HEK293 (cell line): ENCODE results near the gene INVS.
A peak's percentile ranks its signal among the peaks of the same experiment; 100 is the strongest.
"Not testable (repeated sequence)": the region's sequence is repeated elsewhere in the genome, so short reads cannot be mapped to it uniquely, and the experiment has no call there.

Source experiments
- CTCF ChIA-PET: fragments of 350-600 bp; formaldehyde crosslinking; extraction: SDS; loops from one replicate; lab custom pipeline; 2021; ENCODE audit warnings: antibody characterized with exemption; lab: Yijun Ruan, JAX
- POLR2A ChIA-PET: fragments of 300-600 bp; formaldehyde crosslinking; extraction: SDS; loops from one replicate; lab custom pipeline; 2020; ENCODE audit warnings: antibody characterized with exemption, inconsistent platforms; lab: Yijun Ruan, JAX
- H3K27ac ChIP-seq: fragments of 200-500 bp; sonication (Bioruptor generic); 2 replicates; pipeline ENCODE4 v1.5.1; 2014; ENCODE audit warnings: low read depth, low read length, control low read depth, inconsistent platforms; ENCODE audit errors: extremely low read depth
- H3K36me3 ChIP-seq, 2 experiments: fragments of 200-500 bp in 1 of 2; sonication (Bioruptor generic) in 1 of 2; 1 replicate in 1 of 2; 2 replicates in 1 of 2; pipeline ENCODE4 v1.5.1; 2014 to 2017; ENCODE audit warnings: inconsistent platforms in 2 of 2, low read length in 2 of 2; ENCODE audit not compliant: control insufficient read depth in 2 of 2, insufficient read depth in 1 of 2
- H3K4me1 ChIP-seq: fragments of 200-500 bp; sonication (Bioruptor generic); 2 replicates; pipeline ENCODE4 v1.5.1; 2014; ENCODE audit warnings: mild to moderate bottlenecking, low read length, inconsistent platforms; ENCODE audit not compliant: control insufficient read depth, insufficient read depth
- H3K4me3 ChIP-seq: 2 replicates; pipeline ENCODE4 v1.5.1; 2011; ENCODE audit warnings: low read depth, mild to moderate bottlenecking, control low read depth, low read length, moderate library complexity
- H3K9me3 ChIP-seq: fragments of 200-500 bp; sonication (Bioruptor generic); 2 replicates; pipeline ENCODE4 v1.5.1; 2014; ENCODE audit warnings: low read depth, low read length, inconsistent platforms; ENCODE audit not compliant: control insufficient read depth, insufficient read depth
- INSM2 ChIP-seq: fragments of 450-650 bp; formaldehyde crosslinking; IDR thresholded peaks from 2 replicates; pipeline ENCODE4 v1.5.1; 2016; ENCODE audit warnings: missing biosample characterization, missing genetic modification characterization
- OVOL3 ChIP-seq: fragments of 450-650 bp; formaldehyde crosslinking; IDR thresholded peaks from 2 replicates; pipeline ENCODE4 v1.5.1; 2016; ENCODE audit warnings: missing biosample characterization, missing genetic modification characterization
- WT1 ChIP-seq: fragments of 450-650 bp; formaldehyde crosslinking; IDR thresholded peaks from 2 replicates; pipeline ENCODE4 v1.5.1; 2016; ENCODE audit warnings: missing biosample characterization, missing genetic modification characterization
- YY1 ChIP-seq: fragments of 450-650 bp; formaldehyde crosslinking; IDR thresholded peaks from 2 replicates; pipeline ENCODE4 v1.5.1; 2018; ENCODE audit warnings: missing biosample characterization, missing genetic modification characterization
- ZBTB20 ChIP-seq: fragments of 450-650 bp; formaldehyde crosslinking; IDR thresholded peaks from 2 replicates; pipeline ENCODE4 v1.5.1; 2016; ENCODE audit warnings: missing biosample characterization, missing genetic modification characterization
- ZBTB6 ChIP-seq: fragments of 450-650 bp; formaldehyde crosslinking; IDR thresholded peaks from 2 replicates; pipeline ENCODE4 v1.5.1; 2017; ENCODE audit warnings: missing biosample characterization, missing genetic modification characterization
- ZBTB7A ChIP-seq: fragments of 450-650 bp; formaldehyde crosslinking; IDR thresholded peaks from 2 replicates; pipeline ENCODE4 v1.5.1; 2016; ENCODE audit warnings: low read depth, missing biosample characterization, missing genetic modification characterization
- ZBTB8A ChIP-seq: fragments of 450-650 bp; formaldehyde crosslinking; IDR thresholded peaks from 2 replicates; pipeline ENCODE4 v1.5.1; 2016; ENCODE audit warnings: missing biosample characterization, missing genetic modification characterization
- ZNF121 ChIP-seq: fragments of 450-650 bp; formaldehyde crosslinking; IDR thresholded peaks from 2 replicates; pipeline ENCODE4 v1.5.1; 2016; ENCODE audit warnings: missing biosample characterization, missing genetic modification characterization
- ZNF132 ChIP-seq: fragments of 450-650 bp; formaldehyde crosslinking; IDR thresholded peaks from 2 replicates; pipeline ENCODE4 v1.5.1; 2017; ENCODE audit warnings: missing biosample characterization, missing genetic modification characterization, borderline replicate concordance
- ZNF138 ChIP-seq: fragments of 450-650 bp; formaldehyde crosslinking; IDR thresholded peaks from 2 replicates; pipeline ENCODE4 v1.5.1; 2016; ENCODE audit warnings: missing biosample characterization, missing genetic modification characterization, borderline replicate concordance
- ZNF16 ChIP-seq: fragments of 450-650 bp; formaldehyde crosslinking; IDR thresholded peaks from 2 replicates; pipeline ENCODE4 v1.5.1; 2016; ENCODE audit warnings: low read depth, missing biosample characterization, missing genetic modification characterization
- ZNF169 ChIP-seq: fragments of 450-650 bp; formaldehyde crosslinking; IDR thresholded peaks from 2 replicates; pipeline ENCODE4 v1.5.1; 2016; ENCODE audit warnings: missing biosample characterization, missing genetic modification characterization
- ZNF2 ChIP-seq: fragments of 450-650 bp; formaldehyde crosslinking; IDR thresholded peaks from 2 replicates; pipeline ENCODE4 v1.5.1; 2016; ENCODE audit warnings: missing biosample characterization, missing genetic modification characterization
- ZNF202 ChIP-seq: fragments of 450-650 bp; formaldehyde crosslinking; IDR thresholded peaks from 2 replicates; pipeline ENCODE4 v1.5.1; 2016; ENCODE audit warnings: missing biosample characterization, missing genetic modification characterization, borderline replicate concordance
- ZNF366 ChIP-seq: fragments of 450-650 bp; formaldehyde crosslinking; conservative IDR thresholded peaks from 2 replicates; pipeline ENCODE4 v1.5.1; 2016; ENCODE audit warnings: missing biosample characterization, missing genetic modification characterization
- ZNF501 ChIP-seq: fragments of 450-650 bp; formaldehyde crosslinking; IDR thresholded peaks from 2 replicates; pipeline ENCODE4 v1.5.1; 2016; ENCODE audit warnings: missing biosample characterization, missing genetic modification characterization
- ZNF621 ChIP-seq: fragments of 450-650 bp; formaldehyde crosslinking; IDR thresholded peaks from 2 replicates; pipeline ENCODE4 v1.5.1; 2017; ENCODE audit warnings: missing biosample characterization, missing genetic modification characterization
- ZNF776 ChIP-seq: fragments of 450-650 bp; formaldehyde crosslinking; IDR thresholded peaks from 2 replicates; pipeline ENCODE4 v1.5.0; 2017; ENCODE audit warnings: missing biosample characterization, missing genetic modification characterization, borderline replicate concordance
- ZNF791 ChIP-seq: fragments of 450-650 bp; formaldehyde crosslinking; IDR thresholded peaks from 2 replicates; pipeline ENCODE4 v1.5.1; 2016; ENCODE audit warnings: missing biosample characterization, missing genetic modification characterization
- TF ChIP-seq, protein P1 (sequence below): fragments of 450-650 bp; formaldehyde crosslinking; IDR thresholded peaks from 2 replicates; pipeline ENCODE4 v1.5.1; 2016; ENCODE audit warnings: missing biosample characterization, missing genetic modification characterization

The INVS gene

DNA sequence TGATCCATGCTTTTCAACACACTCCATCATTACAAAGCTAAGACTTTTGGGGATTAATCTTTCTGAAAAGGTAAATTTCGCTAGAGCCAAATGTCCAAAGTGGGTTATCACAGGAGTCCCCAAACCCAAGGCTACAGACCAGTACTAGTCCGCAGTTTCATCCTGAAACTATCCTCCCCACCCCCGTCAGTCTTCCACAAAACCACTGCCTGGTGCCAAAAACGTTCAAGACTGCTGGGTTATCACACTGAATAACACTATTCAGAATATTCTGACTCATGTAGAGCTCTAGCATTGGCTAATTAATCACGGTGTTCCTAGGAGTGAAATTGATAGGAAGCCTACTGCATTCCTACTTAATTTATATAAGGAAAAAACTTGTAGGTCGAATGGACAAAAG is 24.9 kb upstream of the INVS start:
- Histone ChIP-seq H3K4me1 (no peaks in the 10 kb centered on the region), H3K27ac (no peak overlapping the region), H3K9me3 (no peaks in the 10 kb centered on the region), H3K4me3 (no peak overlapping the region), H3K36me3 (no peaks in the 10 kb centered on the region)
- POLR2A ChIA-PET: no interaction called here
- no peak for TF ChIP-seq ZBTB7A (tag by site-specific recombination)
- no peak for TF ChIP-seq YY1 (tag by site-specific recombination)
- TF ChIP-seq INSM2 (tag by site-specific recombination): no peak
- no peak for TF ChIP-seq ZNF138 (tag by site-specific recombination)
- TF ChIP-seq ZBTB8A (tag by site-specific recombination): no peak
- no peak for TF ChIP-seq ZNF121 (tag by site-specific recombination)
- no peak for TF ChIP-seq ZNF621 (tag by site-specific recombination)
- TF ChIP-seq ZNF169 (tag by site-specific recombination): no peak
- no peak for TF ChIP-seq ZNF2
- no peak for TF ChIP-seq ZBTB20
- TF ChIP-seq, protein P1, sequence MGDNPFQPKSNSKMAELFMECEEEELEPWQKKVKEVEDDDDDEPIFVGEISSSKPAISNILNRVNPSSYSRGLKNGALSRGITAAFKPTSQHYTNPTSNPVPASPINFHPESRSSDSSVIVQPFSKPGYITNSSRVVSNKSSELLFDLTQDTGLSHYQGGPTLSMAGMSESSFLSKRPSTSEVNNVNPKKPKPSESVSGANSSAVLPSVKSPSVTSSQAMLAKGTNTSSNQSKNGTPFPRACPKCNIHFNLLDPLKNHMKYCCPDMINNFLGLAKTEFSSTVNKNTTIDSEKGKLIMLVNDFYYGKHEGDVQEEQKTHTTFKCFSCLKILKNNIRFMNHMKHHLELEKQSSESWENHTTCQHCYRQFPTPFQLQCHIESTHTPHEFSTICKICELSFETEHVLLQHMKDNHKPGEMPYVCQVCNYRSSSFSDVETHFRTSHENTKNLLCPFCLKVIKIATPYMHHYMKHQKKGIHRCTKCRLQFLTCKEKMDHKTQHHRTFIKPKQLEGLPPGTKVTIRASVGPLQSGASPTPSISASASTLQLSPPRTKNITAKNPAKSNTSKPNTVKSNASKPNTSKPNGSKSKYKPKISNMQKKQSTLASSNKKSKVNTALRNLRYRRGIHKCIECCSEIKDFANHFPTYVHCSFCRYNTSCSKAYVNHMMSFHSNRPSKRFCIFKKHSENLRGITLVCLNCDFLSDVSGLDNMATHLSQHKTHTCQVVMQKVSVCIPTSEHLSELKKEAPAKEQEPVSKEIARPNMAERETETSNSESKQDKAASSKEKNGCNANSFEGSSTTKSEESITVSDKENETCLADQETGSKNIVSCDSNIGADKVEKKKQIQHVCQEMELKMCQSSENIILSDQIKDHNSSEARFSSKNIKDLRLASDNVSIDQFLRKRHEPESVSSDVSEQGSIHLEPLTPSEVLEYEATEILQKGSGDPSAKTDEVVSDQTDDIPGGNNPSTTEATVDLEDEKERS: no peak
- no peak for TF ChIP-seq OVOL3 (tag by site-specific recombination)
- TF ChIP-seq WT1 (tag by site-specific recombination): no peak
- CTCF ChIA-PET: interaction anchor here (0.6 to 2.1 kb wide), 3 partner anchors 9 to 10 kb away, joined by 3 to 5 read pairs (median 4); no protein-coding TSS in a partner anchor

DNA sequence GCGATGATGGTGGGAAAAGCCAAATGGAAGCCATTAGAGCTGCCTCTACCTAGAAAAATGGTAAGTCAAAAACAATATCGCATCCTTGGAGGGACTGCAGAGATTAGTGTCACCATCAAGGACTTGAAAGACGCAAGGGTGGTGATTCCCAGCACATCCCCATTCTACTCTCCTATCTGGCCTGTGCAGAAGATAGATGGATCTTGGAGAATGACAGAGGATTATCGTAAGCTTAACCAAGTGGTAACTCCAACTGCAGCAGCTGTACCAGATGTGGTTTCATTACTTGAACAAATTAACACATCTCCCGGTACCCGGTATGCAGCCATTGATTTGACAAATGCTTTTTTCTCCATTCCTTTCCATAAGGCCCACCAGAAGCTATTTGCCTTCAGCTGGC is 24.1 kb upstream of the INVS start:
- Histone ChIP-seq H3K36me3 (no peaks in the 10 kb centered on the region), H3K9me3 (no peaks in the 10 kb centered on the region), H3K4me1 (no peaks in the 10 kb centered on the region), H3K27ac (no peak overlapping the region), H3K4me3 (no peak overlapping the region)
- no peak for TF ChIP-seq ZNF16 (tag by site-specific recombination)
- TF ChIP-seq ZNF791 (tag by site-specific recombination): no peak
- ChIA-PET POLR2A (no interaction called here), CTCF (interaction anchor here (1.4 to 2.1 kb wide), 2 partner anchors 9 kb away, joined by 3 to 5 read pairs; no protein-coding TSS in a partner anchor)

DNA sequence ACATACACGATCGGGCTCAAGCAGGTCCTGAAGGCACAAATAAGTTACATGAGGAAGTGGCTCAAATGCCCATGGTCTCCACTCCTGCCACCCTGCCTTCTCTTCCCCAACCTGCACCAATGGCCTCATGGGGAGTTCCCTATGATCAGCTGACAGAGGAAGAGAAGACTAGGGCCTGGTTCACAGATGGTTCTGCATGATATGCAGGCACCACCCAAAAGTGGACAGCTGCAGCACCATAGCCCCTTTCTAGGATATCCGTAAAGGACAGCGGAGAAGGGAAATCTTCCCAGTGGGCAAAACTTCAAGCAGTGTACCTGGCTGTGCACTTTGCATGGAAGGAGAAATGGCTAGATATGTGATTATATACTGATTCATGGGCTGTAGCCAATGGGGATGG is 22.8 kb upstream of the INVS start:
- H3K9me3 ChIP-seq, H3K36me3 ChIP-seq, H3K4me3 ChIP-seq, H3K27ac ChIP-seq, POLR2A ChIA-PET, H3K4me1 ChIP-seq: not testable (repeated sequence)
- CTCF ChIA-PET: interaction anchor here (2.1 kb wide), 1 partner anchor 11 kb away, joined by 5 read pairs; no protein-coding TSS in a partner anchor

DNA sequence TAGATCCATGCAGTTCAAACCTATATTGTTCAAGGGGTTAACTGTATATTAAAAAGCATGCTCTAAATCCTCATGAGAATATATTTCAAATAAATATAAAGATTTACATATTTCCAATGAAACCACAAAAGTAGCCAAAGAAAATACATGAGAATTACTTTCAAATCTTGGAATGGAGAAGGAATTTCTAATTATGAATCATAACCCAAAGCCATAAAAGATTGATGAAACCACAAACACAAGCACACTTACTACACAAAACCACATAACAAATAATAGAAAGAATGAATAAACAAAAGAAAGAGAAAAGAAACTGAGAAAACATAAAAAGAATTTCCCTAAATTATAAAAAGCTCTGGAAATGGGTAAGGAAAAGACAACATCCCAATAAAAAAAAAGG is 16.3 kb upstream of the INVS start:
- Histone ChIP-seq H3K27ac (no peak overlapping the region), H3K4me3 (no peak overlapping the region), H3K36me3 (no peaks in the 10 kb centered on the region), H3K9me3 (no peaks in the 10 kb centered on the region), H3K4me1 (peaks cover 23% of the 10 kb centered on the region; the same call in 1 of the 2 replicates)
- POLR2A ChIA-PET: no interaction called here
- TF ChIP-seq ZNF132: no peak
- TF ChIP-seq ZNF202: no peak
- 0 out of 2 replicates have a peak, but pooled peaks have one; percentile 22 for TF ChIP-seq ZNF501 (tag by site-specific recombination)
- no peak for TF ChIP-seq ZBTB6 (tag by site-specific recombination)
- 0 out of 2 replicates have a peak, but pooled peaks have one; percentile 29 for TF ChIP-seq ZNF366 (tag by site-specific recombination)
- TF ChIP-seq ZNF776 (tag by site-specific recombination): no peak
- CTCF ChIA-PET: interaction anchor here (0.6 kb wide), 1 partner anchor 9 kb away, joined by 4 read pairs; no protein-coding TSS in a partner anchor
